COLO829 (cell line): Measurements from ENCODE around the gene EXD3.

ENCODE experiments used
- DNase-seq: peaks from one replicate; pipeline ENCODE4 v3.0.0; 2012; ENCODE audit warnings: low spot score

EXD3 gene

GRCh38 chr9:137294681-137295237 is 128.2 kb downstream of the EXD3 start:
- DNase-seq = no peak

- DNase-seq = peak; percentile 47
Observed at GRCh38 chr9:137294091-137294680, 128.8 kb downstream of the EXD3 start.

GRCh38 chr9:137293482-137294090 is 129.4 kb downstream of the EXD3 start:
- DNase-seq = no peak

DNA sequence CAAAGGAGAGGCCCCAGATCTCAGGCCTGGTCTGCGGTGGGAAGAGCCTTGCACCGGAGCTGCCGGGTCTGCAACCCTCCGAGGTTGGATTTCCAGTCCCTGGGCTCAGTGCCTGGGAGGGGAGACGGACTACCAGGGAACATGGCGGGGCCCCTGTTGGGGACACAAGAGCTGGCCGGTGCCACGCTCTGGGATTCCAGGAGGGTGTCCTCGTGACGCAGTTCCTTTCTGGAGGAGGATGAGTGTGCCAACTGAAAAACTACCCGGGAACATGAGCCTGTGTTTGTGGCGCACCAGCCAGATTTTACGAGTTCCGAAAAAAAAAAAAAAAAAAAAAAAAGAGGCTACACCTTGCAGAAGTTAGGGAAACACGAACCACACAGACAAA is 129.9 kb downstream of the EXD3 start:
- DNase-seq = no peak

GRCh38 chr9:137286975-137287383 is 136.0 kb downstream of the EXD3 start:
- peak; percentile 90 for DNase-seq

- no peak for DNase-seq
Observed at GRCh38 chr9:137281345-137282116, 141.4 kb downstream of the EXD3 start.

- no peak for DNase-seq
Observed at GRCh38 chr9:137280474-137281344, 142.3 kb downstream of the EXD3 start.

- DNase-seq = no peak
Observed at GRCh38 chr9:137279741-137280473, 143.1 kb downstream of the EXD3 start.

GRCh38 chr9:137278721-137279711 is 143.9 kb downstream of the EXD3 start:
- no peak for DNase-seq

DNA sequence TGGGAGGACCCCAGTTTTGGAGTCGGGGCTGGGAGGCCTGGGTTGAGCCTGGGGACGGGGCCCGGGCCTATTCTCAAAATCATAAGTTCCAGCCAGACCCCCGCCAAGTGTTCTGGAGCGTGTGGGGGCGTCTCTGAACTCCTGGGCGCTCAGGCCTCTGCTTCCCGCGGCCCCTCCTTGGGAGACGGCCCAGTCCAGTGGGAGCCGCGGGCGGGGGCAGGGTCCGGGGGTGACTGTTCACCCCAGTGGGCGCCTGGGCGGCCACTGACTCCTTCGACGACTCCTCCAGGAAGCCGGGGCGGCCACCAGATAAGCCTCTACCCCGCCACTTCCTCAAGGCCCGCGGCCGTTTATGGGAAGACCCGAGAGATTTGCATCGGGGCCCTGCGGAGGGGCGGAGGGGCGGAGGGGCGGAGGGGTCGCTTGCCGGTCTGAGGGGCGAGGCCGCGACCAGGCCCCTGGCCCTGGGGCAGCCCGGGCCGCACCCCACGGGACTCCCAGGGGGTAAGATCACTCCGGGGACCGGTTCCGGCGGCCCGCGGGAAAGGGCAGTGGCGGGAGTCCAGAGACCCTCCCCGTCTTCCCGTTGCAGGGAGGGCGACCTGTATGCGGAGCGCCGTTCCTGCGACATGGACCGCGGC is 144.8 kb downstream of the EXD3 start:
- DNase-seq = no peak

- no peak for DNase-seq
Observed at GRCh38 chr9:137277329-137278041, 145.5 kb downstream of the EXD3 start, which contains the start of gene TOR4A. Gene TOR4A (plus strand): TSS chr9:137277726. CDS start chr9:137278690, 964 bp downstream.

DNA sequence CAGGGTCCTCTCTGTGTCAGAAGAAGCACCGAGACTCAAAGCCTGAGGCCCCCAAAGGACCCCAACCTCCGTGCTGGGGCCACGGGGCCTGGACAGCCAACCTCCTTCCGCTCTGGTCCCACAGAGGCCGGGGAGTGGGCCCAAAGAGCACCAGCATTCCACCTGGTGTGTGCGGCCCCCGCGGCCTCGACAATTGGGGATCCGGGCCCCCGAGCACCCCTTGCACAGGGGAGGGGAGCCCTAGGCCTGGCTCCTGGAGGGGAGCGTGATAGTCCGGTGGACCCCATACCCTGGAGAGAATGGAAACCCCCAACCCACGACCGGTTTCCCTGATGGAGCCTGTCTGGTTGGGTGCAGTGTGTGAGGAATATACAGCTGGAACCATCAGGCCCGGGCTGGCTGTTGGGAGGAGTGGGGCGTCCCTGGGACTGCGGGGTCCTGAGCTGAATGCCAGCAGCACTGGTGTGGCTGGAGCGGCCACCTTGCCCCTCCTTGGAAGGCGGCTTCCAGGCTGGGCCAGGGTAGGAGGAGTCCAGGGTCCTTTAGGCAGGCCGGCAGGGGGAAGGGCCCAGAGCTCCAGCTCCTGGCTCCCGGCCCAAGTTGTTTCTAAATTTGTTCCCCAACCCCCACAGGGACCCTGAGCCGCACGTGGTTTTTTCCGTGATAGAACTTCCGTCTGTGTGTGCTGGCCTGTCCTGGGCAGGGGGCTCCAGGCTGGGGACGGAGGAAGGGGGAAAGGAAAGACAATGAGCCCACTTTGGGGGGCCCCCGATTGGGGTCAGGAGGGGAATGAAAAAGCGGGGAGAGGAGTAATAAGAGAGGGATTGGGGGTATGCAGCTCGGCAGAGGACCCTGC is 146.3 kb downstream of the EXD3 start:
- no peak for DNase-seq

GRCh38 chr9:137275588-137276472 is 147.1 kb downstream of the EXD3 start:
- no peak for DNase-seq

DNA sequence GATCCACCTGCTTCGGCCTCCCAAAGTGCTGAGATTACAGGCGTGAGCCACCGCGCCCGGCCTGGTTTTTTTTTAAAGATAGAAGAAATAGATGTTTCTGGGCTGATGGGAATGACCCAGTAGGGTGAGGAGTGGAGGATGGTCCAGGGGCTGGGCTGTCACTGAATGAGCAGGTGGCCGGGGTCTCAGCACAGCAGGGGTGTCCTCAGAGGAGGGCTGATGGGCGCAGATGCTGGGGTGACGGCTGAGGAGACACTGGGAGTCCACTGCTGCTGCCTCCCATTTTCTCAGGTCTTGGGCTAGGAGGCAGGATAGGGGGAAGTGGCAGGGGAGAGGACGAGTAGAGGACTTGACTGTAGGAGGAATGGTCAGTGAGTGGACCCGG is 147.8 kb downstream of the EXD3 start:
- no peak for DNase-seq

GRCh38 chr9:137273611-137274320 is 149.2 kb downstream of the EXD3 start:
- DNase-seq = no peak

DNA sequence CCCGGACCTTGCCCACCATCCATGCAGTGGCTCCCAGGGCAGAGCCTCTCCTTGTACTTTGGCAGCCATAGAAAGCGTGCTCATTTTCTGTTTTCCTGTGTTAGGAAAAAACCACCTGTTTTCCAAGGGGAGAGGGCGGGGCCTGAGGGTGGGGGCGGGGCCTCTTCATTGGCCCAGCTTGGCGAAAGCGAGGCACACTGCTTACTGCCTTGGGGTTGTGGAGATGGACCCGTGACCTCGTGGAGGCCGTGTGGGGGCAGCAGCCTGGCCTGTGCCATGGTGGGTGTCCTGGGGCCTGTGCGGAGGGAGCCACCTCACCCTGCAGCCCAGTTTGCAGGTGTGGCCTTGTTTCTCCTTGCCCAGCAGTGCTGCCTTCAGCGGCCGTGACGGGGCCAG is 149.9 kb downstream of the EXD3 start:
- DNase-seq = no peak
